BLaER1 treated with 17β-estradiol and CSF1 and Interleukin-3, amounts not matched to agents 10 nM and 100 nM (cell line): ENCODE results near the gene SNAPIN.
A peak's percentile ranks its signal among the peaks of the same experiment; 100 is the strongest.
"Not testable (repeated sequence)": the region's sequence is repeated elsewhere in the genome, so short reads cannot be mapped to it uniquely, and the experiment has no call there.

ENCODE experiments used
- H3K27ac ChIP-seq, 11 experiments: shearing (Covaris generic); formaldehyde crosslinking; 2 replicates each; pipeline ENCODE4 v1.8.1; 2022
- H3K27me3 ChIP-seq, 11 experiments: shearing (Covaris generic); formaldehyde crosslinking; 2 replicates each; pipeline ENCODE4 v1.8.1; 2022
- H3K36me3 ChIP-seq, 11 experiments: shearing (Covaris generic); formaldehyde crosslinking; 2 replicates each; pipeline ENCODE4 v1.8.1; 2022
- H3K4me1 ChIP-seq, 10 experiments: shearing (Covaris generic); formaldehyde crosslinking; 2 replicates each; pipeline ENCODE4 v1.8.1; 2022
- H3K4me2 ChIP-seq, 11 experiments: shearing (Covaris generic); formaldehyde crosslinking; 2 replicates each; pipeline ENCODE4 v1.8.1; 2022
- H3K4me3 ChIP-seq, 10 experiments: shearing (Covaris generic); formaldehyde crosslinking; 2 replicates each; pipeline ENCODE4 v1.8.1; 2022
- H3K9ac ChIP-seq, 11 experiments: shearing (Covaris generic); formaldehyde crosslinking; 2 replicates each; pipeline ENCODE4 v1.8.1; 2022
- H3K9me3 ChIP-seq, 11 experiments: shearing (Covaris generic); formaldehyde crosslinking; replicated peaks in 1 of 11; 2 replicates each; pipeline ENCODE4 v1.8.1; 2022
- H4K20me1 ChIP-seq, 11 experiments: shearing (Covaris generic); formaldehyde crosslinking; 2 replicates each; pipeline ENCODE4 v1.8.1; 2022
- Cebpa-rat ChIP-seq, 11 experiments: shearing (Covaris generic); IDR thresholded peaks; 2 replicates each; pipeline ENCODE4 v1.8.1; 2022

The SNAPIN gene

GRCh38 chr1:153633754-153634665 is 24.5 kb upstream of the SNAPIN start, which contains the start of gene CHTOP:
CHTOP (plus strand) TSS chr1:153634066; CDS start chr1:153636589, 2,523 bp downstream.
- H3K9me3 ChIP-seq, result peaks cover 0 to 14% (median 3%) of the 10 kb centered on the region in 11 experiments; a peak in 6 of 22 replicates
- peak within 1 kb of the TSS; percentile 98 to 100 (median 99) for H3K9ac ChIP-seq
- peaks cover 65 to 72% (median 70%) of the 10 kb centered on the region in 10 experiments for H3K4me1 ChIP-seq
- peak within 1 kb of the TSS; percentile 98 to 100 (median 99) for H3K27ac ChIP-seq
- TF ChIP-seq Cebpa-rat (IDR thresholded peaks at IDR 0.05), result no peak
- peaks cover 0 to 17% (median 0%) of the 10 kb centered on the region in 11 experiments; a peak in 8 of 22 replicates for H4K20me1 ChIP-seq
- H3K27me3 ChIP-seq, result no peaks in the 10 kb centered on the region
- peaks cover 36 to 60% (median 40%) of the 10 kb centered on the region in 11 experiments for H3K36me3 ChIP-seq
- H3K4me3 ChIP-seq, result peak within 1 kb of the TSS; percentile 71 to 85 (median 80)
- peak within 1 kb of the TSS; percentile 76 to 96 (median 91) for H3K4me2 ChIP-seq

GRCh38 chr1:153635872-153636271 is 22.6 kb upstream of the SNAPIN start:
- peak overlapping the region; percentile 71 to 85 (median 80); a peak in 18 of 20 replicates for H3K4me3 ChIP-seq
- H4K20me1 ChIP-seq, result peaks cover 0 to 21% (median 7%) of the 10 kb centered on the region in 11 experiments; a peak in 9 of 22 replicates
- H3K27ac ChIP-seq, result peak overlapping the region in 10 of 11 experiments; percentile 98 to 100 (median 99); a peak in 13 of 22 replicates
- peaks cover 46 to 53% (median 51%) of the 10 kb centered on the region in 10 experiments for H3K4me1 ChIP-seq
- no peak for TF ChIP-seq Cebpa-rat (IDR thresholded peaks at IDR 0.05)
- H3K36me3 ChIP-seq, result peaks cover 54 to 74% (median 59%) of the 10 kb centered on the region in 11 experiments
- H3K9me3 ChIP-seq, result peaks cover 0 to 14% (median 3%) of the 10 kb centered on the region in 11 experiments; a peak in 6 of 22 replicates
- no peaks in the 10 kb centered on the region for H3K27me3 ChIP-seq
- H3K4me2 ChIP-seq, result peak overlapping the region; percentile 76 to 96 (median 91)
- H3K9ac ChIP-seq, result peak overlapping the region; percentile 98 to 100 (median 99); a peak in 17 of 22 replicates

GRCh38 chr1:153636312-153636711 is 22.2 kb upstream of the SNAPIN start:
- Histone ChIP-seq H3K9me3 (peaks cover 0 to 14% (median 3%) of the 10 kb centered on the region in 11 experiments; a peak in 6 of 22 replicates), H3K4me2 (peak overlapping the region; percentile 76 to 96 (median 91)), H3K9ac (peak overlapping the region in 4 of 11 experiments; percentile 98 to 99 (median 99); a peak in 5 of 22 replicates), H3K4me1 (peaks cover 44 to 52% (median 47%) of the 10 kb centered on the region in 10 experiments), H3K27me3 (no peaks in the 10 kb centered on the region), H3K36me3 (peaks cover 59 to 79% (median 64%) of the 10 kb centered on the region in 11 experiments), H3K27ac (peak overlapping the region in 4 of 11 experiments; percentile 99 to 100 (median 100); a peak in 4 of 22 replicates), H4K20me1 (peaks cover 0 to 25% (median 7%) of the 10 kb centered on the region in 11 experiments; a peak in 9 of 22 replicates), H3K4me3 (peak overlapping the region in 6 of 10 experiments; percentile 78 to 85 (median 84); a peak in 9 of 20 replicates)
- TF ChIP-seq Cebpa-rat (IDR thresholded peaks at IDR 0.05), result no peak

- Histone ChIP-seq H3K4me1 (peaks cover 29 to 52% (median 33%) of the 10 kb centered on the region in 10 experiments), H3K4me2 (no peak overlapping the region), H3K27me3 (no peaks in the 10 kb centered on the region), H3K9ac (no peak overlapping the region), H3K27ac (no peak overlapping the region), H4K20me1 (peaks cover 0 to 34% (median 14%) of the 10 kb centered on the region in 11 experiments; a peak in 9 of 22 replicates), H3K4me3 (no peak overlapping the region), H3K36me3 (peaks cover 76 to 86% (median 82%) of the 10 kb centered on the region in 11 experiments), H3K9me3 (peaks cover 0 to 4% (median 0%) of the 10 kb centered on the region in 11 experiments; a peak in 4 of 22 replicates)
- TF ChIP-seq Cebpa-rat (IDR thresholded peaks at IDR 0.05), result no peak
Measured at GRCh38 chr1:153638261-153638660, 20.2 kb upstream of the SNAPIN start.

GRCh38 chr1:153639280-153639679 is 19.2 kb upstream of the SNAPIN start:
- no peak for TF ChIP-seq Cebpa-rat (IDR thresholded peaks at IDR 0.05)
- H3K9me3 ChIP-seq, result no peaks in the 10 kb centered on the region
- peaks cover 86 to 94% (median 92%) of the 10 kb centered on the region in 11 experiments for H3K36me3 ChIP-seq
- no peak overlapping the region for H3K27ac ChIP-seq
- no peaks in the 10 kb centered on the region for H3K27me3 ChIP-seq
- H3K4me1 ChIP-seq, result peaks cover 27 to 59% (median 37%) of the 10 kb centered on the region in 10 experiments
- H4K20me1 ChIP-seq, result peaks cover 0 to 34% (median 14%) of the 10 kb centered on the region in 11 experiments; a peak in 9 of 22 replicates
- H3K4me2 ChIP-seq, result no peak overlapping the region
- H3K4me3 ChIP-seq, result no peak overlapping the region
- no peak overlapping the region for H3K9ac ChIP-seq

- peaks cover 95 to 100% (median 100%) of the 10 kb centered on the region in 11 experiments for H3K36me3 ChIP-seq
- H3K27ac ChIP-seq, H3K9me3 ChIP-seq: not testable (repeated sequence)
Measured at GRCh38 chr1:153640213-153640612, 18.3 kb upstream of the SNAPIN start.

GRCh38 chr1:153640861-153641260 is 17.6 kb upstream of the SNAPIN start:
- no peak overlapping the region for H3K27ac ChIP-seq
- H3K36me3 ChIP-seq, result peaks cover 100% of the 10 kb centered on the region in 11 experiments
- peaks cover 0 to 28% (median 12%) of the 10 kb centered on the region in 11 experiments; a peak in 8 of 22 replicates for H4K20me1 ChIP-seq

More at GRCh38 chr1:153640213-153640612, 18.3 kb upstream of the SNAPIN start:
- H3K4me3 ChIP-seq, H3K9ac ChIP-seq, H3K27me3 ChIP-seq, H3K4me2 ChIP-seq: not testable (repeated sequence)
- Histone ChIP-seq H4K20me1 (peaks cover 0 to 31% (median 14%) of the 10 kb centered on the region in 11 experiments; a peak in 8 of 22 replicates), H3K4me1 (peaks cover 31 to 65% (median 38%) of the 10 kb centered on the region in 10 experiments)

GRCh38 chr1:153642161-153642560 is 16.3 kb upstream of the SNAPIN start:
- H3K36me3 ChIP-seq, result peaks cover 90 to 100% (median 100%) of the 10 kb centered on the region in 11 experiments
- no peak for TF ChIP-seq Cebpa-rat (IDR thresholded peaks at IDR 0.05)
- no peak overlapping the region for H3K4me2 ChIP-seq

More at GRCh38 chr1:153640861-153641260, 17.6 kb upstream of the SNAPIN start:
- Histone ChIP-seq H3K27me3 (no peaks in the 10 kb centered on the region), H3K9ac (0 out of 22 replicates have a peak overlapping the region, but pooled peaks of 1 of the 11 experiments have one; percentile 22), H3K9me3 (no peaks in the 10 kb centered on the region), H3K4me3 (no peak overlapping the region), H3K4me1 (peaks cover 27 to 65% (median 35%) of the 10 kb centered on the region in 10 experiments), H3K4me2 (no peak overlapping the region)
- TF ChIP-seq Cebpa-rat (IDR thresholded peaks at IDR 0.05), result no peak

More at GRCh38 chr1:153642161-153642560, 16.3 kb upstream of the SNAPIN start:
- Histone ChIP-seq H3K4me1 (peaks cover 25 to 65% (median 34%) of the 10 kb centered on the region in 10 experiments), H3K4me3 (no peak overlapping the region), H3K27ac (no peak overlapping the region), H3K9me3 (no peaks in the 10 kb centered on the region), H3K9ac (peak overlapping the region in 1 of 11 experiments; percentile 4; a peak in 1 of 22 replicates), H4K20me1 (peaks cover 0 to 26% (median 8%) of the 10 kb centered on the region in 11 experiments; a peak in 8 of 22 replicates), H3K27me3 (no peaks in the 10 kb centered on the region)
